ENCODE measurements around the gene FMN2.

The FMN2 gene

GRCh38 chr1:240280560-240281322 is 189.1 kb downstream of the FMN2 start:
- in situ Hi-C loops (cut with MboI; ENCODE audit: low sequenced_read_pairs, unreplicated experiment): no loop called here
- no peak for DNase-seq (ENCODE audit: low spot score)
- no peak for TF ChIP-seq CTCF (IDR thresholded peaks at IDR 0.05; ENCODE audit: borderline replicate concordance, control extremely low read depth, extremely low read depth, insufficient read depth, missing control alignments)

GRCh38 chr1:240282061-240282830 is 190.6 kb downstream of the FMN2 start:
- no peak for DNase-seq (ENCODE audit: low spot score)
- TF ChIP-seq CTCF (IDR thresholded peaks at IDR 0.05; ENCODE audit: borderline replicate concordance, control extremely low read depth, extremely low read depth, insufficient read depth, missing control alignments): no peak

GRCh38 chr1:240284656-240285414 is 193.2 kb downstream of the FMN2 start:
- no peak for TF ChIP-seq CTCF (IDR thresholded peaks at IDR 0.05; ENCODE audit: borderline replicate concordance, control extremely low read depth, extremely low read depth, insufficient read depth, missing control alignments)
- in situ Hi-C loops (cut with MboI; ENCODE audit: low sequenced_read_pairs, unreplicated experiment): no loop called here

More at GRCh38 chr1:240282061-240282830, 190.6 kb downstream of the FMN2 start:
- in situ Hi-C loops (cut with MboI; ENCODE audit: low sequenced_read_pairs, unreplicated experiment): no loop called here

GRCh38 chr1:240285540-240285939 is 193.9 kb downstream of the FMN2 start:
- no peak for DNase-seq (ENCODE audit: low spot score)
- no peak for TF ChIP-seq CTCF (IDR thresholded peaks at IDR 0.05; ENCODE audit: borderline replicate concordance, control extremely low read depth, extremely low read depth, insufficient read depth, missing control alignments)
- in situ Hi-C loops (cut with MboI; ENCODE audit: low sequenced_read_pairs, unreplicated experiment): no loop called here

More at GRCh38 chr1:240284656-240285414, 193.2 kb downstream of the FMN2 start:
- no peak for DNase-seq (ENCODE audit: low spot score)

GRCh38 chr1:240287722-240288121 is 196.0 kb downstream of the FMN2 start:
- in situ Hi-C loops (cut with MboI; ENCODE audit: low sequenced_read_pairs, unreplicated experiment): no loop called here
- DNase-seq (ENCODE audit: low spot score): no peak
- TF ChIP-seq CTCF (IDR thresholded peaks at IDR 0.05; ENCODE audit: borderline replicate concordance, control extremely low read depth, extremely low read depth, insufficient read depth, missing control alignments): no peak

GRCh38 chr1:240293706-240294105 is 202.0 kb downstream of the FMN2 start:
- no peak for DNase-seq (ENCODE audit: low spot score)
- TF ChIP-seq CTCF (IDR thresholded peaks at IDR 0.05; ENCODE audit: borderline replicate concordance, control extremely low read depth, extremely low read depth, insufficient read depth, missing control alignments): no peak
- in situ Hi-C loops (cut with MboI; ENCODE audit: low sequenced_read_pairs, unreplicated experiment): no loop called here
